Mucosa of stomach (tissue), 1 donor: ENCODE data around the gene M1AP.
A peak's percentile ranks its signal among the peaks of the same experiment; 100 is the strongest.

ENCODE experiments used
- H3K27me3 ChIP-seq: one replicate; pipeline ENCODE4 v1.7.0; 2013; ENCODE audit warnings: mild to moderate bottlenecking, low read length; ENCODE audit not compliant: control insufficient read depth, insufficient read depth
- H3K36me3 ChIP-seq: one replicate; pipeline ENCODE4 v1.7.0; 2013; ENCODE audit warnings: low read length; ENCODE audit not compliant: control insufficient read depth, insufficient read depth
- H3K4me1 ChIP-seq: one replicate; pipeline ENCODE4 v1.7.0; 2013; ENCODE audit warnings: mild to moderate bottlenecking, low read length; ENCODE audit not compliant: control insufficient read depth, insufficient read depth
- H3K4me3 ChIP-seq: one replicate; pipeline ENCODE4 v1.7.0; 2013; ENCODE audit warnings: low read length
- H3K9ac ChIP-seq: one replicate; pipeline ENCODE4 v1.7.0; 2013; ENCODE audit warnings: mild to moderate bottlenecking, low read length, moderate library complexity
- H3K9me3 ChIP-seq: one replicate; pipeline ENCODE4 v1.7.0; 2013; ENCODE audit warnings: mild to moderate bottlenecking, low read length, moderate library complexity; ENCODE audit not compliant: control insufficient read depth
- donor health status: Pancreatic carcinoma.

The M1AP gene

DNA sequence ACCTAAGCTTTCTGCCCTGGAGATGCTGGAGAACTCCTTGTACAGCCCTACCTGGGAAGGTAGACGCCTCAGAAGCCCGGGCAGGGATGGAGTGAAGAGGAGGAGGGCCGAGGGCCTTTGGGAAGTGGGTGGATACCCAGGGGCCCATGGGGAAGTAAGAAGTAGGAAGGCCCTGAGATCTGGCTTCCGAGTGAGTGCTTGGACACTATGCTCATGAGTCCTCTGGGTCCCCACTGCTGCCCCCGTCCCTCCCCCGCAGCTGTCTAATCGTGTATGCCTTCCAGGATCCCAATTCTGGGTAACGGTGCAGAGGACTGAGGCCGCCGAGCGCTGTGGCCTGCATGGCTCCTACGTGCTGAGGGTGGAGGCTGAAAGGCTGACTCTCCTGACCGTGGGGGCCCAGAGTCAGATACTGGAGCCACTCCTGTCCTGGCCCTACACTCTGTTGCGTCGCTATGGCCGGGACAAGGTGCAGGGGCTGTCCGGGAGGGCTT, 92.5 kb downstream of the M1AP start:
- H3K9me3 ChIP-seq: no peaks in the 10 kb centered on the region
- H3K4me1 ChIP-seq: peaks cover 27% of the 10 kb centered on the region
- H3K4me3 ChIP-seq: peak overlapping the region; percentile 51
- no peaks in the 10 kb centered on the region for H3K36me3 ChIP-seq
- H3K27me3 ChIP-seq: no peaks in the 10 kb centered on the region
- H3K9ac ChIP-seq: peak overlapping the region; percentile 79

DNA sequence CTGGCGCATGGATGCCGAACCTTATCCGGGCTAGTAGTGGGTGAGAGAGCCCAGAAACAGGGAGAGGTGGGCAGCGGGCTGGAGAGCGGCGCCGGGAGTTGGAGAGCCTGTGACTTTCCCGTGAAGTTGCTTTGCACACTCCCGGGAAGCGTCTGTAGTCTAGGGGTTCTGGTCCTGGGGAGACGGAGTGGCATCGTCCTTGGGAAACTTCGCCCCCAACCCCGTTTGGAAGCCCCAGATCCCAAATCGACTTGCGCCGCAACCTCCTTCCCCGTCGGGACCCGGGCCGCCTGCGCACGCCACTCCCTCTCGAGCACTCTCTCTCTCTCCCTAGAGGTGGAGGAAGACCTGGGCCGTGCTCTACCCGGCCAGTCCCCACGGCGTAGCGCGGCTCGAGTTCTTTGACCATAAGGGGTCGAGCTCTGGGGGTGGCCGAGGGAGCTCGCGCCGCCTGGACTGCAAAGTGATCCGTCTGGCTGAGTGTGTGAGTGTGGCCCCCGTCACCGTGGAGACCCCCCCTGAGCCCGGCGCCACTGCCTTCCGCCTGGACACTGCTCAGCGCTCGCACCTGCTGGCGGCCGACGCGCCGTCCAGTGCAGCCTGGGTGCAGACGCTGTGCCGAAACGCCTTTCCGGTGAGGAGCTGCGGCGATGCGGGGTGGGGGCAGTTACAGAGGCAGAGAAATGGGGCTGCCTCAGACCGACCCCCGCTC, 93.2 kb downstream of the M1AP start:
- Histone ChIP-seq H3K4me1 (peaks cover 28% of the 10 kb centered on the region), H3K27me3 (peaks cover 3% of the 10 kb centered on the region), H3K4me3 (peak overlapping the region; percentile 51), H3K36me3 (no peaks in the 10 kb centered on the region), H3K9me3 (no peaks in the 10 kb centered on the region), H3K9ac (peak overlapping the region; percentile 79)

DNA sequence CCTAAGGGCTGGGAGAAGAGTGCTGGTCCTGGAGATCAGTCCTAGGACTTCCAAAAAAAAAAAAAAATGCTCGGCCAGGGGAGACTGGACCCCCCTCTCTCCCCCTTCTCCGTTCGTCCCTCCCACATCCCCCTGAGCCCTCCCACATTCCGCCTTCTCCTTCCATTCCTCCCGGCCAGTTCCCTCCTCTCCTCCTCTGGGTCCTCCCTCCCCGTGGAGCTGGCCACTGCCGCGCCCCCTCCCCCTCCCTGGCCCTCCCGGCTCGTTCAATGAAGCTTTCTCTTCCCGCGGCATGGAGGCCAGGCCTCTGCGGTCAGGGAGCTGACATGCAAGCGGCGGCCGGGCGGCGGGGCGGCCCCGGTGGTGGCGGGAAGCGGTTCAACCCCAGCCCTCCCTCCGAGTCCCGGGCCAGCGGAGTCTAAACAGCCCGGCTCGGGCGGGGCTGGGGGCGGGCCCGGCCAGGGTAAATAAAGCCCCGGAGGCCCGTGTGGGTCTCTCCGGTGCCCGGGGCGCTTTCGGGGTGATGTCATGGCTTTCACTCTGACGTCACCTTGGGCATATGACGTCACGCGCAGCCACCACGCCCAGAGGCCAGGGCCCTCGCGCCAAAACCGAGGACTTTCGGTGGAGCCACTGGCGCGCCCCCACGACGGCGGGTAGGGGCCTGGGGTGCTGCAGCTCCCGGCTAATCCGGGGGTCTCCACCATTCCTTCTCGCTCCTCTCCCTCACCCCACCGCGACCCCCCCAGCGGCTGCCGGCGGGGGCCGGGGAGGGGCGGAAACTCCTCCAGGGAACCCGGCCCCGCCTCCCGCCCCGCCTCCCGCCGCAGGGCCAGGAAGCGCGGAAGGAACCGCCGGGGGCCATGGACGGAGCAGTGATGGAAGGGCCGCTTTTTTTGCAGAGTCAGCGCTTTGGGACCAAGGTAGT, 94.0 kb downstream of the M1AP start, which contains the start of the genes DOK1 and LOXL3:
TSS of gene DOK1 (plus strand) at position 829 of the 928 bp plus-strand sequence. CDS start at position 864, 35 bp downstream.
TSS of gene LOXL3 (minus strand) at position 51 of the 928 bp plus-strand sequence. CDS start 1,308 bp downstream, outside the sequence.
- Histone ChIP-seq H3K9me3 (no peaks in the 10 kb centered on the region), H3K9ac (peak within 1 kb of the TSS; percentile 79)

DNA sequence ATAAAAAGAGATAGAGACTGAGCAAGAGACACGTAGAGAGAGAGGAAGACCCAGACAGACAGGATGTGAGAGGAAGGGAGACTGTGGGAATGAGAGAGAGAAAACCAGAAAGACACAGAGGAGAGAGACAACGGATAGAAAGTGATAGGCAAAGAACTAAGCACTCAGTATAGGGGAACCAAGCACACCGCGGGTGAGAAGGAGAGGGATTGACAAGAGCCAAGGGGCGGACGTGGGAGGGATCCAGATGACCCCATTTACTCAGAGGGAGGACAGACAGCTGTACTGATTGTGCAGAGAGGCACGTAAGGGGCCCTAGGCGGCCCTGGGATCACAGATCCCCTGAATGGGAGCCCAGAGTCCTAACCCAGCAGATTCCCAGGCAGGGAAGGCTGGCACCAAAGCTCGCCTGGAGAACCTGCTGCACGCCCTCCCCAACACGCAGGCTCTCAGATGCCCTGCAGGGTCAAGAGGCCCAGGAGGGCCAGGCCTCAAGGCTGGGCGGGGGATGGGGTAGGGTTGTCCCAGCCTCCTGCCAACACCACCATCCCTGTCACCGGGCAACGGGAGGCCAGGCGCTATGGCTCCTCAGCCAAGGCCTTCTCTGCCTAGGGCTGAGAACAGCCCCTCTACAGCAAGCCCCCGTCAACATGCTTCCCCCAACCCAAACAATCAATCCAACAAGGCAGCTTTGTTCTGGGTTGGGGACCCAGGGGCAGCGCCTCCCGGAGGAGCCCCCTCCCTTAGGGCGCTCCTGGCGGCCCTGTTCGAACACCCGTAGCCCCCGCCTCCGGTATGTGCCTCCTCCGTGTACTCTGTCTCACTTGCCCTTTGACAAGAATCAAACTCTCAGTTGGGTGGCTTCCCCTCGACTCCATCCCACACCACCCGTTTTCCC, 95.0 kb downstream of the M1AP start:
- peaks cover 8% of the 10 kb centered on the region for H3K27me3 ChIP-seq
- no peaks in the 10 kb centered on the region for H3K36me3 ChIP-seq
- peak overlapping the region; percentile 51 for H3K4me3 ChIP-seq
- H3K9me3 ChIP-seq: no peaks in the 10 kb centered on the region
- peak overlapping the region; percentile 79 for H3K9ac ChIP-seq
- peaks cover 30% of the 10 kb centered on the region for H3K4me1 ChIP-seq

More for the DNA sequence above, 94.0 kb downstream of the M1AP start, which contains the start of the genes DOK1 and LOXL3:
- peaks cover 8% of the 10 kb centered on the region for H3K27me3 ChIP-seq
- peaks cover 36% of the 10 kb centered on the region for H3K4me1 ChIP-seq
- H3K4me3 ChIP-seq: peak within 1 kb of the TSS; percentile 51
- H3K36me3 ChIP-seq: no peaks in the 10 kb centered on the region

DNA sequence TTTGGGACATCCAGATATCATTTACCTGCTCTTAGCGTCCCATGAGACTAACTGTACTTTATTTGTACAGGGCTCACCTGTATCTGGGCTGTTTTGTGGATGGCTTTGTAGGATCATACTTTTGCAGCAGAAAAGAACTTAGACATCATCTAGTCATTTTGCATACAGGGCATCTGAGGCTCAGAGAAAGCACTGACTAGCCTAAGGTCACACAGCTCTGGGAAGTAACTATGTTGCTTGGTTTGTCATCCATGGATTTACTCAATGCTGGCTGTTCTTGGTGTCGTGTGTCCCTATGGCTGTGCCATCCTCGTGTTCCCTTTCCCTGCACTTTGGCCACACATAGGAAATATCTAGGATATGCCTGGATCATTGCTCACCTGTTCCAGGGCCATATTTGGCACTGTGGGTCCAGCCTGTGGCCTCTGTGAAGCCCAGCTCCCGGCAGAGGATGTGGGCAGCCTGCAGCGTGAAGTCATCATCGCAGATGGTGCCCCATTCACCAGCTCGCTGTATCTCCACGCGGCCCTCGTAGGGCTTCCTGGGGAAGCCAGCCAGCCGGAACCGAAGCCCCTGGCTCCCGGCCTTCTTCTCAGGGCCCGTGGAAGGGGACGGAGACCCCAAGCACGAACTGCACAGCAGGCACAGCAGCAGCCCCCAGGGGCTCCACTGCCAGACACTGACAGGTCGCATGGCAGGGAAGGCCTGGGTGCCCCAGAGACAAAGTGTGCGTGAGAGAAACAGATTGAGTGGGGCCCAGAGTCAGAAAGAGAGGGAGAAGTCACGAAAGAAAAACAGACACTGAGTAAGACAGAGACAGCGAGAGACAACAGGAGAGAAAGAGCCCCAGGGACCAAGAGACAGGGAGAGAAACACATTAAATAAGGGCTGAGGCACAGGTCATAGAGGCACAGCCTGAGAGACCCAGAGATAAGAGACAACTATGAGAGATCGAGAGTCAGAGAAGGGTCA, 95.9 kb downstream of the M1AP start:
- Histone ChIP-seq H3K9me3 (no peaks in the 10 kb centered on the region), H3K4me1 (peaks cover 21% of the 10 kb centered on the region), H3K36me3 (no peaks in the 10 kb centered on the region), H3K9ac (peak overlapping the region; percentile 32), H3K27me3 (peaks cover 8% of the 10 kb centered on the region), H3K4me3 (no peak overlapping the region)

DNA sequence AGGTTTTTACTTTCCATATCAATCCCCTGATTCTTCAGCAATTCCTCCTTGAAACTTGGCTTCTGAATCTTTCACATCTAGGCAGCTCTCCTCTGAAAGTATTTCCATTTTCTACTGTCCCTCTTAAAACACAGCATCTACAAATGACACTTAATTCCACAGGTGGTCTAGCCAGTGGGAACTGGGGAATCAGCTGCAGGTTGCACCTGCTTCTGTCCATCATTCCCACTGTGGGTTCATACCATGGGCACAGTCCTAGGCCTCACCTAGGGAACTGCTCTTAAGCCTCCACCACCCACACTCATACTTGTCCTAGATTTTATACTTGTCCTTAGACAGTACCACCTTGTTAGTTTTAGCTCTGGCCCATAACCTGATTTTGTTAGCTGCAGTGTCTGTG, 96.6 kb downstream of the M1AP start:
- Histone ChIP-seq H3K9me3 (no peaks in the 10 kb centered on the region), H3K27me3 (peaks cover 8% of the 10 kb centered on the region), H3K4me3 (no peak overlapping the region), H3K9ac (no peak overlapping the region), H3K4me1 (peaks cover 19% of the 10 kb centered on the region), H3K36me3 (no peaks in the 10 kb centered on the region)

DNA sequence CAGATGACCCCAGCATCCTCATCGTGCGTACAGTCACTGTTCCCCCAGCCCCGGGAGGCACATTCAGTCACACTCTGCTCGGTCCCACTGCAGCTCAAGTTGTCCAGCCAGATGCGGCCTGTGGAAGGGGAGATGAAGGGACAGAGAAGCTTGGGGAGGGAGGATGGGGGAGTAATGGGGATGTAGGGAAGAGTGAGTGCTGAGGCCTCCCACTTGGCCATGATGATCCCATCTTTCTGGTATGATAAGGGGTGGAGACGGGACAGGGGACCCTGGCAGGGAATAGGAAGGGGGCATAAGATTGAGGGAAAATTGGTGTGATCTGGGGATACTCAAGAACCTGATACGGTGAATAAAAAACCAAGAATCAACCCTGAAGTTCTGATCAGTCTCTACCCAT, 97.9 kb downstream of the M1AP start:
- H3K9me3 ChIP-seq: no peaks in the 10 kb centered on the region
- H3K4me3 ChIP-seq: no peak overlapping the region
- no peak overlapping the region for H3K9ac ChIP-seq
- peaks cover 12% of the 10 kb centered on the region for H3K4me1 ChIP-seq
- peaks cover 8% of the 10 kb centered on the region for H3K27me3 ChIP-seq
- H3K36me3 ChIP-seq: no peaks in the 10 kb centered on the region

DNA sequence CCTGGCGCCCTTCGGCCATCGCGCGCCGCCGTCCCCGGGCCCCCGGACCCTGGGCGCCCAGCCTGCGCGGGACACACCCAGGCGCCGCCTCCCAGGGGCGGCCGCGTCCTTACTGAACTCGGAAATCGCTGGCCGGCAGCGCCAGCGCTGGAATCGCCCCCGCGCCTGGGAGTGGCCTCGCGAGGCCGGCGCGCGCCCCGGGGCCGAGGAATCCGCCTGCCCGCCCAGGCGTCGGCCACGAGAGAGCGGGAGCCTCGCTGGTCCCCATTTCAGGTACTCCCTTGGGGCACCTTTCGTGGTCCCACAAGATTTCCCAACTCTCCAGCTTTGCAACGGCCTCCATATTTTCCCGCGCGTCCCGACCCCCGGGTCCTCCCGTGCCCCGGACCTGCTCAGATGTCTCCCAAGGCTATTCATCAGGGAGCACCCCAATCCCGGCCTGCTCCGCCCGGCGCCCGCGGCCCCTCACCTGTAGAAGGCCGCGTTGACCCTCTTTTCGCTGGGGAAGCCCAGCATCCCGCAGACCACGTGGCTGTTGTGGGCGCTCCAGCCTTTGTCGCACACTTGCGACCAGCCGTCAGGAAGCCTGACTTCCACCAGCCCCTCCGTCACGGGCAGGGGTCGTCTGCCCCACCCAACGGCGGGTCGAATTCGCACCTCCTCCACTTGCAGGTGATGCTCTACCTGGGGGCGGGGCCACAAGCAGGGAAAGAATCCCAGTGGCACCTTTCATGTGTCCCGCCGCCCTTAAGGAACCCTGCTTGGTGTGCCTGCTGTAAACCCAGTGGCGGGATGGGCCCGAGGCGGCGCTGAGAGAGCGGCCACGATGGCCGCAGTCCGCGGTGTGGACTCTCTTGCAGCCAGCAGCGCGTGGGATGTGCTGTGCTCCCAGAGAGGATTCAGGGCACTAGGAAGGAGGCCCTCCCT, 99.0 kb downstream of the M1AP start:
- H3K4me3 ChIP-seq: peak overlapping the region; percentile 57
- H3K9ac ChIP-seq: peak overlapping the region; percentile 67
- H3K27me3 ChIP-seq: peaks cover 8% of the 10 kb centered on the region
- no peaks in the 10 kb centered on the region for H3K9me3 ChIP-seq
- peaks cover 11% of the 10 kb centered on the region for H3K4me1 ChIP-seq
- H3K36me3 ChIP-seq: no peaks in the 10 kb centered on the region

DNA sequence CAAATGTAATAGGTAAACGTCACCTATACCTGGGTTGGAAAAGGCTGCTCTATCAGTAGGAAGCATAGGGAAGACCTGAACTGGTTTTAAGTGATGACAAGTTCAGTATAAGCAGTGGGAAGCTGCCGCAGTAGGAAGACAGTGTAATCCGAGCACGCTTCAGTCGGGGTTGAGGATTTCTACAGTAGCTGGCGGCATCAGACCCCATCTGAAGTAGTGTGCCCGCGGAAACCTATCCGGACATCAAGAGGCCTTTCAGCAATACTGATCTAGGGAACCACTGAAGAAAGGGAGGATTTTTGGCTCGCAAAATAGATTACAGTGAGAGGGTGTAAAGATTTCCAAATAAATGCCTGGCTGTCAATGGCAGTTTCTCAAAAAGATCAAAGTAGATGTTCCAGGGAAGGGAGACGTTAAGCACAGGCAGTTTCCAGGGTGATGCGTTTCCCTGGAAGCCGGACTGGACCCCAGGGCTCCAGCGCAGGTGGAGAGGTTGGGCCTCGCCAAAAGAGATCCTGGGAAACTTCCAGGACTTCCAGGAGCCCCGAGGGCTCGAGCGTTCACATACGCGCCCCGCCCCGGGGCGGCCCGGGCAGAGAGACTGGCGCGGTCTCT, 99.7 kb downstream of the M1AP start:
- H3K27me3 ChIP-seq: peaks cover 8% of the 10 kb centered on the region

More for the DNA sequence above, 99.7 kb downstream of the M1AP start:
- Histone ChIP-seq H3K9me3 (no peaks in the 10 kb centered on the region), H3K9ac (peak overlapping the region; percentile 67), H3K4me3 (peak overlapping the region; percentile 57), H3K4me1 (peaks cover 11% of the 10 kb centered on the region), H3K36me3 (no peaks in the 10 kb centered on the region)
